ENCODE measurements around the gene FARS2.

GRCh38 chr6:5390177-5390576, 128.9 kb downstream of the FARS2 start:
- TF ChIP-seq CTCF (IDR thresholded peaks at IDR 0.05) (no peak), POLR2A (IDR thresholded peaks at IDR 0.05; ENCODE audit: low read depth) (no peak)
